ENCODE measurements around the gene MGME1.

Gene MGME1

DNA sequence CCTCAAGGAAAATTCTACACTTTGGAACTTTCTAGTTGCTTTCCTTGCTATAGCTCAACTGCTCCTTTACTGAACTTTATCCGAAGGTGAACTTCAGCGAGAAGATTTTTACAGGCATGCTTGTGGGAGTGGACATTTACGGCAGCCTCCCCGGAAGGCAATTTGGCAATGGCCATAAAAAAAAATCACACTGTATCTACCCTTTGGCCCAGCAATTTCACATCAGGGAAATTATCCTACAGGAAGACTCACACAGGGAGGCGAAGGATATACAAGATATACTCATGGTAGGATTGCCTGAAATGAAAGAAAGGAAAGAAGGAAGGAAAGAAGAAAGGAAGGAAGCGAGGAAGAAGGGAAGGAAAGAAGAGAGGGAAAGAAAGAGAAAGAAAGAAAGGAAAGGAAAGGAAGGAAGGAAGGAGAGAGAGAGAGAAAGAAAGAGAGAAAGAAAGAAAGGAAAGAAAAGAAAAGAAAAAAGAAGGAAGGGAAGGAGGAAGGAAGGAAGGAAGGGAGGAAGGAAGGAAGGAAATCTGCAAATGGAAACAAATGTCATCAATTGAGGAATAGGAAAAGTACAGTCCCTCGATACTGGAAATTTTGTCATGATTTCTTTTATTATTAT lies 63.2 kb downstream of the MGME1 start:
- no peak for DNase-seq

DNA sequence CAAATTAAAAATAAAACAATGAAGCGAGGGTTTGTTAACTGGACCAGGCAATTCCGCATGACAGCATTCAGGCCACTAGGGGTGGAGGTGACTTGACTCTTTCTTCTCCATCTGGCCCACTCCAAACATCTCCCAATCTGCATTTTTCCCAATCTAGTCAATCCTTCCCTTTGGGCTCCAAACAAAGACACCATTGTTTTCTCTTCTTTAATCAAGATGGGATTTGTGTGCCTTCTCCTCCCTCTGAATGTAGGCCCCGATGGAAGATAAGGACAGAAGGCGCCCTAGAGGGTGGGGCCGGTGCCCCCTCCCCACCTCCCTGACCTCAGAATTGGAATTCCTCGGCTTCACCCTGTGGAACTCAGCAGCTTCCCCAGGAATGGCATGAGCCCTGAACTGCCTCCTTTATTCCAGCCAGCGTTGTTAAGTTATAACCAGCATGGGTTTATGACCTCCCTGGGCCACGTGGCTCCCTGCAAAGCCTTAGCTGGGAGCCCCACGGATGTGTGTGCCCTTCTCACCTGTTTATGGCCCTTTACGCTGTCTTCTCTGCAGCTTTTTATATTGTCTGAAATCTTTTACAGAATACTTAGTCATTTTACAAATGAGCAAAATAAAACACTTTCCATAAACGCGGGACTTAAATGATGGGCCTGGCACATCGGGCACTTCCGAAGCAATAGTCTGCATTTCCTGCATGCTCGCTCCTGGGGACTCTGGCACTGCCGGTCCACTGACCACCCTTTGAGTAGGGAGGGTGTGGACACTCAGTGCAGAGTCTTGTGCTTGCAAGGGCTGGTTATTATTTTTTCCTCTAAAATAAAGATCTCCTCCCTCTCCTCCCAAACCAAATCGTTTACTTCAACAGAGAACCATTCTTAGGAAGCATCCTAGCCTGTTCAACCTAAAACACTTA lies 64.4 kb downstream of the MGME1 start:
- no peak for DNase-seq

- no peak for DNase-seq
Measured at GRCh38 chr20:18034039-18034438, 65.2 kb downstream of the MGME1 start.

- no peak for DNase-seq
Measured at GRCh38 chr20:18039063-18039462, 70.2 kb downstream of the MGME1 start.
